Measurements from ENCODE around the gene FLVCR1.
"Not testable (repeated sequence)": the region's sequence is repeated elsewhere in the genome, so short reads cannot be mapped to it uniquely, and the experiment has no call there.

FLVCR1 gene

GRCh38 chr1:212860713-212861581 lies 2.9 kb downstream of the FLVCR1 start:
- no peak for DNase-seq

GRCh38 chr1:212862111-212862690 lies 4.1 kb downstream of the FLVCR1 start:
- no peak for DNase-seq

- not testable (repeated sequence) for DNase-seq
Observed at GRCh38 chr1:212863345-212863744, 5.3 kb downstream of the FLVCR1 start.

- no peak for DNase-seq
Observed at GRCh38 chr1:212864201-212864600, 6.1 kb downstream of the FLVCR1 start.

GRCh38 chr1:212867192-212867591 lies 9.1 kb downstream of the FLVCR1 start:
- DNase-seq: no peak

- no peak for DNase-seq
Observed at GRCh38 chr1:212871976-212872375, 13.9 kb downstream of the FLVCR1 start.

GRCh38 chr1:212873518-212873917 lies 15.4 kb downstream of the FLVCR1 start:
- DNase-seq: no peak

- DNase-seq: no peak
Observed at GRCh38 chr1:212878418-212878817, 20.3 kb downstream of the FLVCR1 start.

GRCh38 chr1:212879947-212880690 lies 22.0 kb downstream of the FLVCR1 start:
- DNase-seq: no peak

GRCh38 chr1:212884592-212884991 lies 26.5 kb downstream of the FLVCR1 start:
- no peak for DNase-seq

- DNase-seq: no peak
Observed at GRCh38 chr1:212892108-212892507, 34.0 kb downstream of the FLVCR1 start.

- no peak for DNase-seq
Observed at GRCh38 chr1:212899845-212900244, 41.8 kb downstream of the FLVCR1 start.

GRCh38 chr1:212901290-212901689 lies 43.2 kb downstream of the FLVCR1 start:
- no peak for DNase-seq

GRCh38 chr1:212902054-212902453 lies 44.0 kb downstream of the FLVCR1 start:
- DNase-seq: no peak

GRCh38 chr1:212903664-212904063 lies 45.6 kb downstream of the FLVCR1 start:
- no peak for DNase-seq

GRCh38 chr1:212908071-212908470 lies 50.0 kb downstream of the FLVCR1 start:
- not testable (repeated sequence) for DNase-seq

GRCh38 chr1:212908971-212909370 lies 50.9 kb downstream of the FLVCR1 start:
- no peak for DNase-seq

GRCh38 chr1:212909652-212910063 lies 51.6 kb downstream of the FLVCR1 start:
- no peak for DNase-seq

GRCh38 chr1:212910213-212910612 lies 52.1 kb downstream of the FLVCR1 start:
- DNase-seq: not testable (repeated sequence)

GRCh38 chr1:212913638-212914037 lies 55.6 kb downstream of the FLVCR1 start:
- not testable (repeated sequence) for DNase-seq

GRCh38 chr1:212914110-212914509 lies 56.0 kb downstream of the FLVCR1 start:
- DNase-seq: not testable (repeated sequence)

GRCh38 chr1:212914789-212915188 lies 56.7 kb downstream of the FLVCR1 start:
- no peak for DNase-seq

GRCh38 chr1:212915245-212916091 lies 57.4 kb downstream of the FLVCR1 start:
- no peak for DNase-seq

All from NCI-H1436 treated with DMSO at 0.1 percent for 48 hours (cell line).